Vagina (tissue), 2 donors: ENCODE measurements around the gene RNF34.

ENCODE experiments used
- POLR2A ChIP-seq, 2 donors: fragments of 450-650 bp; IDR thresholded peaks; one replicate each; pipeline ENCODE4 v1.6.1; 2017; ENCODE audit warnings: antibody characterized with exemption in 2 of 2, mild to moderate bottlenecking in 2 of 2, moderate library complexity in 2 of 2
- POLR2AphosphoS5 ChIP-seq, 2 donors: sonication (generic); formaldehyde crosslinking; IDR thresholded peaks; one replicate each; pipeline ENCODE4 v1.9.0; 2017; ENCODE audit warnings: antibody characterized with exemption in 2 of 2, mild to moderate bottlenecking in 2 of 2, low read depth in 1 of 2; ENCODE audit not compliant: insufficient read depth in 1 of 2
- TF ChIP-seq, protein P1 (sequence below), 3 experiments: fragments of 450-650 bp in 2 of 3; fragments of 200-600 bp in 1 of 3; sonication (generic) in 1 of 3; IDR thresholded peaks; one replicate each; pipeline ENCODE4 v1.5.1; 2017 to 2019; ENCODE audit warnings: antibody characterized with exemption in 3 of 3, mild to moderate bottlenecking in 2 of 3, moderate library complexity in 2 of 3

DNA sequence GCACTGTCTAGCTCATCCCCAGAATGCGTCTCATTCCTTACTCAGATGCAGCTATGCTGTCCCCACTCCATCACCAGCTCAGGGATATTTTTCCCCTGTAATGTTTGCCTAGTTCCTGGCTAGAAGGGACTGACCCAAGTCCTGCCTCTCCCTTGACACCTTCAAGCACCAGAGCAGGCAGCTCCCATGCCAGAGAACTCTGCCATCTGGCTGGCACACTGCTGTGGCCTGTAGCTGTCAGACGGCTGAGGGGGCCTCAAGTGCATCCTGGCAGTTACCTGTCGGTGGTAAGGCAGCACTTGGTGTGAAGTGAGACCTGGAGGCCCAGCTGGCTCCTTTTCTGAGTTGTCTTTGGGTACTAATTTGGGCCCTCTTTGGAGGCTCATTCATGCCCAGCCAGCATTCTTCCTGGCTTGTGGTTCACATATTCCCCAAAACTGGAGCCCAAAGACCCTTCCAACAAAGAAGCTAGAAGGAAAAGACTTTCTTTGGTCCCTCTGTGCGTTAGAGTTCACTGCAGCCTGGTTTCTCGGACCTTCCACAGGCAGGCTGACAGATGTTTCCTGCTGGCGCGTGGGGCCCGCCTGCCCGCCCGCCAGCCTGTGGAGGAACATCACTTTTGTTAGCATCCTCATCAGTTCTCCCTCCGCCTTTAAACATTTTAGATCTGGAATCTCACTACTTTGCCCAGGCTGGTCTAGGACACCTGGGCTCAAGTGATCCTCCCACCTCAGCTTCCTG lies 33.0 kb downstream of the RNF34 start:
- TF ChIP-seq, protein P1, sequence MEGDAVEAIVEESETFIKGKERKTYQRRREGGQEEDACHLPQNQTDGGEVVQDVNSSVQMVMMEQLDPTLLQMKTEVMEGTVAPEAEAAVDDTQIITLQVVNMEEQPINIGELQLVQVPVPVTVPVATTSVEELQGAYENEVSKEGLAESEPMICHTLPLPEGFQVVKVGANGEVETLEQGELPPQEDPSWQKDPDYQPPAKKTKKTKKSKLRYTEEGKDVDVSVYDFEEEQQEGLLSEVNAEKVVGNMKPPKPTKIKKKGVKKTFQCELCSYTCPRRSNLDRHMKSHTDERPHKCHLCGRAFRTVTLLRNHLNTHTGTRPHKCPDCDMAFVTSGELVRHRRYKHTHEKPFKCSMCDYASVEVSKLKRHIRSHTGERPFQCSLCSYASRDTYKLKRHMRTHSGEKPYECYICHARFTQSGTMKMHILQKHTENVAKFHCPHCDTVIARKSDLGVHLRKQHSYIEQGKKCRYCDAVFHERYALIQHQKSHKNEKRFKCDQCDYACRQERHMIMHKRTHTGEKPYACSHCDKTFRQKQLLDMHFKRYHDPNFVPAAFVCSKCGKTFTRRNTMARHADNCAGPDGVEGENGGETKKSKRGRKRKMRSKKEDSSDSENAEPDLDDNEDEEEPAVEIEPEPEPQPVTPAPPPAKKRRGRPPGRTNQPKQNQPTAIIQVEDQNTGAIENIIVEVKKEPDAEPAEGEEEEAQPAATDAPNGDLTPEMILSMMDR (IDR thresholded peaks at IDR 0.05), result no peak
- TF ChIP-seq POLR2AphosphoS5 (IDR thresholded peaks at IDR 0.05; ENCODE audit: insufficient read depth in 1 of 2, low read depth in 1 of 2), result no peak
- TF ChIP-seq POLR2A (IDR thresholded peaks at IDR 0.05), result no peak
